Hepatocyte (in vitro differentiated cells): Measurements from ENCODE around the gene GABBR1. TPM values are rescaled to one million over a fixed set of nuclear protein-coding genes. Genes with fewer than 3 reads are reported as not detected.

Experiments used
- DNase-seq: peaks from one replicate; pipeline ENCODE4 v3.0.0-alpha.2; 2016; ENCODE audit warnings: low spot score
- H2AFZ ChIP-seq: fragments of 200-600 bp; sonication (generic); 2 replicates; pipeline ENCODE4 v1.6.0; 2016; ENCODE audit warnings: antibody characterized with exemption, mild to moderate bottlenecking
- H3K27ac ChIP-seq: fragments of 200-600 bp; sonication (generic); 2 replicates; pipeline ENCODE4 v1.5.1; 2016; ENCODE audit warnings: mild to moderate bottlenecking
- H3K27me3 ChIP-seq: fragments of 200-600 bp; sonication (generic); 2 replicates; pipeline ENCODE4 v1.6.1; 2016
- H3K36me3 ChIP-seq: fragments of 200-600 bp; sonication (generic); replicated peaks from 2 replicates; pipeline ENCODE4 v1.5.1; 2016; ENCODE audit warnings: low read depth; ENCODE audit not compliant: insufficient read depth
- H3K4me1 ChIP-seq: fragments of 200-600 bp; sonication (generic); 2 replicates; pipeline ENCODE4 v1.5.1; 2016; ENCODE audit warnings: mild to moderate bottlenecking, moderate library complexity; ENCODE audit not compliant: insufficient read depth
- H3K4me2 ChIP-seq: fragments of 200-600 bp; sonication (generic); 2 replicates; pipeline ENCODE4 v1.6.0; 2016
- H3K4me3 ChIP-seq: fragments of 200-600 bp; sonication (generic); 2 replicates; pipeline ENCODE4 v1.5.1; 2016; ENCODE audit warnings: mild to moderate bottlenecking
- H3K79me2 ChIP-seq: fragments of 200-600 bp; sonication (generic); 2 replicates; pipeline ENCODE4 v1.6.0; 2017; ENCODE audit warnings: mild to moderate bottlenecking
- H3K9me2 ChIP-seq: fragments of 200-600 bp; sonication (generic); replicated peaks from 2 replicates; pipeline ENCODE4 v1.6.0; 2017; ENCODE audit warnings: mild to moderate bottlenecking; ENCODE audit not compliant: insufficient read depth
- H3K9me3 ChIP-seq: fragments of 200-600 bp; sonication (generic); 2 replicates; pipeline ENCODE4 v1.5.1; 2016; ENCODE audit warnings: low read depth, mild to moderate bottlenecking
- H4K20me1 ChIP-seq: fragments of 200-600 bp; sonication (generic); 2 replicates; pipeline ENCODE4 v1.6.0; 2016; ENCODE audit warnings: mild to moderate bottlenecking; ENCODE audit not compliant: insufficient read depth, poor library complexity, severe bottlenecking
- EZH2 ChIP-seq: fragments of 200-600 bp; sonication (generic); IDR thresholded peaks from 2 replicates; pipeline ENCODE4 v1.6.1; 2016; ENCODE audit warnings: antibody characterized with exemption, mild to moderate bottlenecking, borderline replicate concordance
- EZH2phosphoT487 ChIP-seq: fragments of 200-600 bp; sonication (generic); IDR thresholded peaks from one replicate; pipeline ENCODE4 v1.6.1; 2018; ENCODE audit warnings: antibody characterized with exemption, mild to moderate bottlenecking, low read depth, moderate library complexity; ENCODE audit not compliant: unreplicated experiment, severe bottlenecking
- whole genome bisulfite sequencing: methylation state at CpG from one replicate; pipeline ENCODE4 v1.1.6; 2016; ENCODE audit warnings: low lambda C conversion rate; ENCODE audit errors: missing lambda C conversion rate; 5-methylcytosine and 5-hydroxymethylcytosine counted together
- polyA plus RNA-seq: library from polyadenylated mRNA; unstranded; fragments of >200 nt; fragmentation: Nextera tagmentation; extraction: Ambion mirVana; gene quantifications from 2 replicates; pipeline ENCODE4 v1.2.1, GENCODE V29; 2016
- total RNA-seq: library from RNA; depleted of rRNA; stranded (reverse); fragments of >200 nt; gene quantifications from 2 replicates; pipeline ENCODE4 v1.2.3, GENCODE V29; 2014
- TF ChIP-seq, protein P1 (sequence below): fragments of 200-600 bp; sonication (generic); IDR thresholded peaks from 2 replicates; pipeline ENCODE4 v1.5.1; 2016; ENCODE audit warnings: antibody characterized with exemption, mild to moderate bottlenecking; ENCODE audit not compliant: poor library complexity

Gene GABBR1
- total and polyA plus RNA-seq, 2 experiments from 2014 or later: 9.9 to 11.3 TPM

DNA sequence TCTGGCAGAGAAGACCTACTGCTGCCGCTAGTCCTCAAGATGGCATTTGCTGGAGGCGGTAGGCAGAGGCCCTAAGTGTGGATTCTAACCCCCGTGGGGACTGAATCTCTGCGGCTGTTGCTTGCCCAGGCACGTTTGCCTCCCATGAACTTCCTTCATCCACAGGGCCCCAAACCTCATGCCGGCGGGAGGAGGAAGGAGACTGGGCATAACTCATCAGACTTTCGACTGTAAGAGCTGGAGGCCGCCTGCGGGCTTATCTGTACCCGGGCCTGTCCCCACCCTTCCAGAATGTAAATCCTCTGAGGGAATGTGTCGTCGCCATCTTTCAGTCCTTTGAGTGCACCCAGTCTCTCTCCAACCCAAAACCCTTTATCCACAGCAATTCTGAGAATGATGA, 47.0 kb upstream of the GABBR1 start:
- H3K79me2 ChIP-seq: no peaks in the 10 kb centered on the region
- TF ChIP-seq EZH2phosphoT487 (no peak), EZH2 (no peak)
- TF ChIP-seq, protein P1, sequence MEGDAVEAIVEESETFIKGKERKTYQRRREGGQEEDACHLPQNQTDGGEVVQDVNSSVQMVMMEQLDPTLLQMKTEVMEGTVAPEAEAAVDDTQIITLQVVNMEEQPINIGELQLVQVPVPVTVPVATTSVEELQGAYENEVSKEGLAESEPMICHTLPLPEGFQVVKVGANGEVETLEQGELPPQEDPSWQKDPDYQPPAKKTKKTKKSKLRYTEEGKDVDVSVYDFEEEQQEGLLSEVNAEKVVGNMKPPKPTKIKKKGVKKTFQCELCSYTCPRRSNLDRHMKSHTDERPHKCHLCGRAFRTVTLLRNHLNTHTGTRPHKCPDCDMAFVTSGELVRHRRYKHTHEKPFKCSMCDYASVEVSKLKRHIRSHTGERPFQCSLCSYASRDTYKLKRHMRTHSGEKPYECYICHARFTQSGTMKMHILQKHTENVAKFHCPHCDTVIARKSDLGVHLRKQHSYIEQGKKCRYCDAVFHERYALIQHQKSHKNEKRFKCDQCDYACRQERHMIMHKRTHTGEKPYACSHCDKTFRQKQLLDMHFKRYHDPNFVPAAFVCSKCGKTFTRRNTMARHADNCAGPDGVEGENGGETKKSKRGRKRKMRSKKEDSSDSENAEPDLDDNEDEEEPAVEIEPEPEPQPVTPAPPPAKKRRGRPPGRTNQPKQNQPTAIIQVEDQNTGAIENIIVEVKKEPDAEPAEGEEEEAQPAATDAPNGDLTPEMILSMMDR: no peak
- no peak overlapping the region for H3K27ac ChIP-seq
- no peaks in the 10 kb centered on the region for H4K20me1 ChIP-seq
- no peak overlapping the region for H2AFZ ChIP-seq
- WGBS: 91% methylated on average over 13 of the region's 13 CpGs
- H3K27me3 ChIP-seq: no peaks in the 10 kb centered on the region
- H3K4me1 ChIP-seq: no peaks in the 10 kb centered on the region
- H3K36me3 ChIP-seq: no peaks in the 10 kb centered on the region
- H3K9me3 ChIP-seq: no peaks in the 10 kb centered on the region
- no peak overlapping the region for H3K4me2 ChIP-seq
- no peak overlapping the region for H3K4me3 ChIP-seq
- no peak for DNase-seq
- H3K9me2 ChIP-seq: no peaks in the 10 kb centered on the region

DNA sequence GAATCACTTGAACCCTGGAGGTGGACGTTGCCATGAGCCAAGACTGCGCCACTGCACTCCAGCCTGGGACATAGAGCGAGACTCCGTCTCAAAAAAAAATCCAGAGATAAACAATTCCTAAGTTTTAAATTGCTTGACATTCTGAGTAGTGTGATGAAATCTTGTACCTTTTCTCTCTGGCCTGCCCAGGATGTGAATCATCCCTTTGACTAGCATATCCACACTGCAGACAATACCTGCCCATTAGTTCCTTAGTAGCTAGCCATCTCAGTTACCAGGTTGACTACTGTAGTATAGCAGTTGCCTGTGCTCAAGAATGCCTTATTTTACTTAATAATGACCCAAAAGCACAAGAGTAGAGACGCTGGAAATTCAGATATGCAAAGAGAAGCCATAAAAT, 45.1 kb upstream of the GABBR1 start:
- Histone ChIP-seq H3K4me3 (no peak overlapping the region), H3K79me2 (no peaks in the 10 kb centered on the region), H3K4me1 (no peaks in the 10 kb centered on the region), H3K27me3 (no peaks in the 10 kb centered on the region), H2AFZ (no peak overlapping the region), H3K9me2 (no peaks in the 10 kb centered on the region), H3K9me3 (no peaks in the 10 kb centered on the region), H3K36me3 (no peaks in the 10 kb centered on the region), H3K27ac (no peak overlapping the region), H4K20me1 (no peaks in the 10 kb centered on the region), H3K4me2 (no peak overlapping the region)
- WGBS: 92% methylated on average over 5 of the region's 5 CpGs
- DNase-seq: no peak
- TF ChIP-seq EZH2phosphoT487 (no peak), EZH2 (no peak)

DNA sequence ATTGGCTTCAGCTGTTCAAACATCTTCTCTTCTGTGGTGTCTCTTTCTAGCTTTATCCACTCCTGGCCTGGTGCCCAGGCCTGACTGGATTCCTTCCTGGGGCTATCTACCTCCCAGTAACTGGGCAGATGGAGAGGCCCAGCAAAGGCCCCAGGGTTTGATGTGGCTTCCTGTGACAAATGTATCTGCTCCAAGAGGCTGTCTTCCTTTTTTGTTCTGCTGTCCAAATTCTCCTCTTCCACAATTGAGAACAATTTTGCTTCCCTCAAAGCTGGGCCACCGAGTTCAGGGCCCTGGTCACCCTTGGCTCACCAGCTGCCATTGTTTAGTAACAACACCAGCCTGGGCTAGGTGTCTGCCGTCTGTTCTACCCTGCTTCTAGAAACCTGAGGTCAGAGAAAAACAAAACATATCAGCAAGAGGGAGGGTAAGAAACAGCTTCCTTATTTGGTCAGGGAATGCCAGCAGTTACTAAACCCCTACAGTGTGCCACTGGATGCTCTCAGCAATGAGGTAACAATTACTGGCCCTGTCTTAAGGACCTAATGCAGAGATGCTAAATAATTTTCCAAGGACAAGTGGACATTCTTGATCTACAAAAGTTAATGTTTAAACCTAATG, 44.1 kb upstream of the GABBR1 start:
- Histone ChIP-seq H3K27ac (no peak overlapping the region), H2AFZ (no peak overlapping the region), H3K9me2 (no peaks in the 10 kb centered on the region), H3K4me3 (no peak overlapping the region), H3K4me1 (no peaks in the 10 kb centered on the region), H3K79me2 (no peaks in the 10 kb centered on the region), H3K4me2 (no peak overlapping the region), H3K36me3 (no peaks in the 10 kb centered on the region), H4K20me1 (no peaks in the 10 kb centered on the region), H3K9me3 (no peaks in the 10 kb centered on the region), H3K27me3 (no peaks in the 10 kb centered on the region)
- DNase-seq: no peak
- WGBS: 68% methylated on average over 2 of the region's 2 CpGs
- TF ChIP-seq EZH2phosphoT487 (no peak), EZH2 (no peak)
- TF ChIP-seq, protein P1: no peak

DNA sequence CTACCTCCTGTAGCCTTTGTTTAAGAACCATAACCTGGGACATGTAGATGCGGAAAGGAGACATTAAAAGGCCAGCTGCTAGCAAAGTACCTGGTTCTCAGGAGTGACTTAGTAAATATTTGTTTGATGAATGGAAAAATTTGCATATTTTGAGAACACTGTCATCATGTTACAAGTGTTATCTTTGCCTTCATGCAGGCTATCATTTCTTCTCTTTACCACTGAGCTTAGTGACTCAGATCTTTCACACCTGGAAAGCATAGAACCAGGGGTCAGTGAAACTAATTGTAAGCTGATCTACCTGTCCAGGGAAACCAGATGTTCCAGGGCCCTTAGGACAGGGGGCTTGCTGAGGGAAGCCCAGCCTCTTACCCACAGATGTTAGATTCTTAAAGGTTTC, 42.6 kb upstream of the GABBR1 start:
- Histone ChIP-seq H3K36me3 (no peaks in the 10 kb centered on the region), H3K27ac (no peak overlapping the region), H3K4me3 (no peak overlapping the region), H3K4me2 (no peak overlapping the region), H3K27me3 (peaks cover 4% of the 10 kb centered on the region), H3K9me3 (no peaks in the 10 kb centered on the region), H3K9me2 (no peaks in the 10 kb centered on the region), H2AFZ (no peak overlapping the region), H3K4me1 (no peaks in the 10 kb centered on the region), H4K20me1 (no peaks in the 10 kb centered on the region), H3K79me2 (no peaks in the 10 kb centered on the region)
- no peak for TF ChIP-seq EZH2phosphoT487
- TF ChIP-seq EZH2: no peak
- TF ChIP-seq, protein P1: no peak
- 90% methylated on average over 1 of the region's 1 CpG for WGBS
- DNase-seq: no peak
